KOPT-K1 (cell line): Measurements from ENCODE around the gene F7.

Source experiments
- H3K27ac ChIP-seq: fragments of 200-600 bp; sonication (generic); 2 replicates; pipeline ENCODE4 v1.5.1; 2016; ENCODE audit warnings: antibody characterized with exemption, mild to moderate bottlenecking, low read depth, low read length; ENCODE audit not compliant: poor library complexity, severe bottlenecking
- H3K36me3 ChIP-seq: fragments of 200-600 bp; sonication (generic); 2 replicates; pipeline ENCODE4 v1.5.1; 2017; ENCODE audit warnings: antibody characterized with exemption, mild to moderate bottlenecking, low read length, moderate library complexity; ENCODE audit not compliant: insufficient read depth
- H3K9me3 ChIP-seq: fragments of 200-600 bp; sonication (generic); 2 replicates; pipeline ENCODE4 v1.5.1; 2017; ENCODE audit warnings: antibody characterized with exemption, low read length, mild to moderate bottlenecking; ENCODE audit not compliant: insufficient read depth, poor library complexity, severe bottlenecking

F7 gene

DNA sequence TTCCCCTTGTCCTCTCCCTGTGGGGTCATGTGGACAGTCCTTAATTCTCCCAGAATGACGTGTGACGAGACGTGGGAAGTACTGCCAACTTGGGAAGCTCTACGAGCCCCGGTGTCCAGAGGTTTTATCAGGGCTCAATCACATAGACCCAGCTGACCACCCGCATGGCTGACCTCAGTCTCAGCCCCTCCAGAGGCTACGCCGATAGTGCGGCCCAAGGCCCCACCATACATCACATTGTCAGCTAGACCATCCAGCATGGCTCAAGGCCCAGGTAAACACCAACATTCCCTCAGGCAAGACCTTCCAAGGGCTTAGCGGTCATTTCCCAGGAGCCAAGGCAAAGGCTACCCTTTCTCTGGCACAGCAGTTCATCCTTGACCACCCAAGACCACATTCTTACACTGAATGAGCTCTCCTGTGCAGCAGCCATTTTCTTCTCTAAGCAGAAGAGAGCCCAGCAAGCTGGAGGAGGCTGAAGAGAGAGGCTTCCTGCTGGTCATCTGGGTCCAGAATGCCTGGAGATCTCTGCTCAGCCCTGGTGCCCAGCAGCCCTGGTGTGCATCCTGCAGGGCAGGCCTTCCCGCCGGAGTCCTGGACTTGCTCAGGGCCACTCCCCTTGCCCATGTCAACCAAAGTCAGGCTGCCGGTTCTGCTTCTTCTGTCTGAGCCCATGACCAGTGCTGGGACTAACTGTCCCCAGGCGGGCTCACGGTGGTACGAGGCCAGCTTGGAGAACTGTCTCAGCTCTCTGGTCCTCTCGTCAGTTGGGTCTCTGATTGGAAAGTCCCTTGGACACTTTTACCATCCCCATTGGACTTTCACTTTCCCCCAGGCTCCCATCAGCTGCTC is 9.1 kb downstream of the F7 start:
- Histone ChIP-seq H3K27ac (no peak overlapping the region), H3K36me3 (no peaks in the 10 kb centered on the region), H3K9me3 (peaks cover 2% of the 10 kb centered on the region)

GRCh38 chr13:113115363-113116205 is 10.0 kb downstream of the F7 start:
- Histone ChIP-seq H3K9me3 (no peaks in the 10 kb centered on the region), H3K36me3 (no peaks in the 10 kb centered on the region), H3K27ac (no peak overlapping the region)

GRCh38 chr13:113116206-113116800 is 10.7 kb downstream of the F7 start:
- H3K9me3 ChIP-seq, result no peaks in the 10 kb centered on the region
- H3K27ac ChIP-seq, result no peak overlapping the region
- no peaks in the 10 kb centered on the region for H3K36me3 ChIP-seq

DNA sequence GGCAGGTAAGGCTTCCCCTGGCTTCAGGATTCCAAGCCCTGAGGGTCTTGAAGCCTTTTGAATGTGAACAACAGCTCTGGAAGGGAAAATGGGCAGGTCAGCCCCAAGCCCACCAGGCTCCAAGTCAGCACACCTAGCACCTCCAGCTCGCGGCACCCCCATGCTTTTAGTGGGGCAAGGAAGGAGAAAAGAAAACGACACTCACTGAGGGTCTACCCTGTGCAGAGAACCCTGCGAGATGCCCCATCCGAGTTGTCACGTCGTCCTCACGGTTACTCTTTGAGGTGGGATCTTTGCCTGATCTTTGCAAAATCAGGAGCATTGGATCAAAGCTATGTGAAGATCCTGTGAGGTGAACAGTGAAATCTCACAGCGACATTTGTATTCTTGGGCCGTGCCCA is 11.3 kb downstream of the F7 start:
- H3K27ac ChIP-seq, result no peak overlapping the region

DNA sequence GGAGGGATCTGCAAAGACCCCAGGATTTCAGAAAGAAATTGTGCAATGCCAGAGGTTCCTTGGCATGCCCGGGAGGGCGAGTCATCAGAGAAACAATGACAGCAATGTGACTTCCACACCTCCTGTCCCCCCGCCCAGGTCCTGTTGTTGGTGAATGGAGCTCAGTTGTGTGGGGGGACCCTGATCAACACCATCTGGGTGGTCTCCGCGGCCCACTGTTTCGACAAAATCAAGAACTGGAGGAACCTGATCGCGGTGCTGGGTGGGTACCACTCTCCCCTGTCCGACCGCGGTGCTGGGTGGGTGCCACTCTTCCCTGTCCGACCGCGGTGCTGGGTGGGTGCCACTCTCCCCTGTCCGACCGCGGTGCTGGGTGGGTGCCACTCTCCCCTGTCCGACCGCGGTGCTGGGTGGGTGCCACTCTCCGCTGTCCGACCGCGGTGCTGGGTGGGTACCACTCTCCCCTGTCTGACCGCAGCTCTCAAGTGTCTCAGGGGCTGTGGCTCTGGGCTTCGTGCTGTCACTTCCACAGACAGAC is 11.8 kb downstream of the F7 start:
- Histone ChIP-seq H3K27ac (no peak overlapping the region), H3K9me3 (no peaks in the 10 kb centered on the region), H3K36me3 (no peaks in the 10 kb centered on the region)

More for the DNA sequence above, 11.3 kb downstream of the F7 start:
- Histone ChIP-seq H3K36me3 (no peaks in the 10 kb centered on the region), H3K9me3 (no peaks in the 10 kb centered on the region)

DNA sequence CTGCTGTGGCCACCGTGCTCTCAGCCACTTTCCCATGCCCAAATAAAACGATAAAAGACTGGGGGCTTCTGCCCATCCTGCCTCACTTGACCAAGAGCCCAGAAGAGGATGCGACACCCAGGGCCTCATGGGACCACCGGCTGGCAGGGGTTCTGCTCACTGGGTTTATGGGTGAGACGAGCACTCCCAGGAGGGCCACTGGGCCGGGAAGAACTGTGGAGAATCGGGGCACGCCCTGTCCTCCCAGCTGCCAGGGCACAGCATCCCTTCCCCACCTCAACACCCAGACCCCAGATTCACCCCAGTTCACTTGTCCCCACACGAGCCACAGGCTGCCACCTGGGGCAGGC is 12.3 kb downstream of the F7 start:
- no peaks in the 10 kb centered on the region for H3K36me3 ChIP-seq
- no peaks in the 10 kb centered on the region for H3K9me3 ChIP-seq

GRCh38 chr13:113118261-113119021 is 12.8 kb downstream of the F7 start:
- Histone ChIP-seq H3K9me3 (no peaks in the 10 kb centered on the region), H3K36me3 (no peaks in the 10 kb centered on the region), H3K27ac (no peak overlapping the region)

More for the DNA sequence above, 12.3 kb downstream of the F7 start:
- no peak overlapping the region for H3K27ac ChIP-seq

DNA sequence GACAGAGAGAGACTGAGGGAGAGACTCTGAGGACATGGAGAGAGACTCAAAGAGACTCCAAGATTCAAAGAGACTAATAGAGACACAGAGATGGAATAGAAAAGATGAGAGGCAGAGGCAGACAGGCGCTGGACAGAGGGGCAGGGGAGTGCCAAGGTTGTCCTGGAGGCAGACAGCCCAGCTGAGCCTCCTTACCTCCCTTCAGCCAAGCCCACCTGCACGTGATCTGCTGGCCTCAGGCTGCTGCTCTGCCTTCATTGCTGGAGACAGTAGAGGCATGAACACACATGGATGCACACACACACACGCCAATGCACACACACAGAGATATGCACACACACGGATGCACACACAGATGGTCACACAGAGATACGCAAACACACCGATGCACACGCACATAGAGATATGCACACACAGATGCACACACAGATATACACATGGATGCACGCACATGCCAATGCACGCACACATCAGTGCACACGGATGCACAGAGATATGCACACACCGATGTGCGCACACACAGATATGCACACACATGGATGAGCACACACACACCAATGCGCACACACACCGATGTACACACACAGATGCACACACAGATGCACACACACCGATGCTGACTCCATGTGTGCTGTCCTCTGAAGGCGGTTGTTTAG is 13.7 kb downstream of the F7 start:
- Histone ChIP-seq H3K36me3 (no peaks in the 10 kb centered on the region), H3K9me3 (no peaks in the 10 kb centered on the region), H3K27ac (no peak overlapping the region)

DNA sequence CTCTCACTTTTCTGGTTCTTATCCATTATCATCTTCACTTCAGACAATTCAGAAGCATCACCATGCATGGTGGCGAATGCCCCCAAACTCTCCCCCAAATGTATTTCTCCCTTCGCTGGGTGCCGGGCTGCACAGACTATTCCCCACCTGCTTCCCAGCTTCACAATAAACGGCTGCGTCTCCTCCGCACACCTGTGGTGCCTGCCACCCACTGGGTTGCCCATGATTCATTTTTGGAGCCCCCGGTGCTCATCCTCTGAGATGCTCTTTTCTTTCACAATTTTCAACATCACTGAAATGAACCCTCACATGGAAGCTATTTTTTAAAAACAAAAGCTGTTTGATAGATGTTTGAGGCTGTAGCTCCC is 14.2 kb downstream of the F7 start:
- no peaks in the 10 kb centered on the region for H3K36me3 ChIP-seq
- no peaks in the 10 kb centered on the region for H3K9me3 ChIP-seq
- no peak overlapping the region for H3K27ac ChIP-seq

- Histone ChIP-seq H3K9me3 (no peaks in the 10 kb centered on the region), H3K27ac (no peak overlapping the region), H3K36me3 (no peaks in the 10 kb centered on the region)
Observed at GRCh38 chr13:113120300-113121182, 14.9 kb downstream of the F7 start.

DNA sequence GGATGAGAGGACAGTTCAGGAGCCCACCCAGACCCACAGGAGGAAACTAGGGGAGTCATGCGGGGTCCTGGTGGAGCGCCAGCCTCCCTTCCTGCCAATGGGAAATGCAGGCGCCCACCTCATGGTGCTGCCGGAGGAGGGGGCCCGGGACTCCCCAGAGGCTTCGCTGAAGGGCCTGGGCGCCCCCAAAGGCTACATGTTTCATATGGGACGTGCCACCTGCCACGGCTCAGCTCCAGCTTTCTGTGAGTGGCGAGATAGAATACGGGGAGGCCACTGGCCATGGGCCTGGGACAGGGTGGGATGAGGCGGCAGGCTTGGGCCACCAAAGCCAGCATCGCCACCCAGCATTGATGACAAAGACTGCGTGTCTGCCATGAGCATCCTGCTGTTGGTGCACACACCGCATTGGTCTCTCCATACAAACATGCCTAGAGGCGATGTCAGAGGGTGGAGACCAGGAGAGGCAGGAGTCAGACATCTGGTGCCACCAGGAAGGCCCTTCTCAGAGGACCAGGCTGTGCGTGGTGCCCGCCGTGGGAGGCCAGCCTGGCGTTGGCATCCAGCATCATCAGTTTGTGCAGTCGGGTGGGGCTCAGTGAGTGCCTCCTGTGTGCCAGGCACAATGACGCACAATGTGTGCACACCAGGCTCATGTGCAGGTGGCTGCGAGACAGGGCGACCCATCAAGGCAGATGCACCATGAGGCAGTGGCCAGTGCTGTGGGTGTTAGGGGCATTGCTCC is 15.8 kb downstream of the F7 start:
- no peak overlapping the region for H3K27ac ChIP-seq
- H3K9me3 ChIP-seq, result no peaks in the 10 kb centered on the region
- no peaks in the 10 kb centered on the region for H3K36me3 ChIP-seq

DNA sequence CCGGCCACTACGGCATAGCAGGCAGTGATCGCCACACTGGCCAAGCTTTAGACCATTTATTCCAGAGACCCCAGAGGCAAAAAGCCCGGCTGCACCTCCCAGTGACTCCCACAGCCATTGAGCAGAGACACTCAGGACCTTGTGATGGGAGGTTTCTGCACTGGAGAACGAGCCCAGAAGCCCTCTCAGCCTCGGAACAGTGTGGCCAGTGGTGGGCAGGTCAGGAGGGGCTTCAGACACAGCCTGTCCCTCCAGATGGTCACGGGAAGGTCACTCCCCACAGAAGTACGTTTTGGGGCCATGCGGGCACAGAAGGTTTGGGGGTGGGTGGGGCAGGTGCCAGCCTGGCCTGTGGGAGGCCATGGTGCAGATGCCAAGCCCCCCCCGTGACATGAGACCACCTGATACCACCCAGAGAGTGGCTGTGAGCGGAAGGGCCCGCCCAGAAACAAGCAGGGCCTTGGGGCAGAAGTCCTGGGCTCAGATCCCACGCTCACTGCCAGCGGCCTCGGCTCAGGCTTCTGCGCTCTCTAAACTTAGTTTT is 16.4 kb downstream of the F7 start:
- H3K27ac ChIP-seq, result no peak overlapping the region
- H3K9me3 ChIP-seq, result no peaks in the 10 kb centered on the region
- H3K36me3 ChIP-seq, result no peaks in the 10 kb centered on the region
